Testis (tissue), 3 donors: ENCODE data around the gene TTC23L. TPM values are rescaled to one million over a fixed set of nuclear protein-coding genes. Genes with fewer than 3 reads are reported as not detected.

Source experiments
- DNase-seq: peaks from one replicate; pipeline ENCODE4 v3.0.0-alpha.2; 2019
- H3K27ac ChIP-seq, 2 donors: fragments of 200-600 bp; sonication (generic); one replicate each; pipeline ENCODE4 v1.5.1; 2019
- H3K27me3 ChIP-seq: fragments of 200-600 bp; sonication (generic); one replicate; pipeline ENCODE4 v1.5.1; 2019
- H3K36me3 ChIP-seq: fragments of 200-600 bp; sonication (generic); one replicate; pipeline ENCODE4 v1.5.1; 2017; ENCODE audit warnings: low read depth; ENCODE audit errors: missing control alignments
- H3K4me1 ChIP-seq: fragments of 200-600 bp; sonication (generic); one replicate; pipeline ENCODE4 v1.5.1; 2019
- H3K4me3 ChIP-seq, 2 donors: fragments of 200-600 bp; sonication (generic); one replicate each; pipeline ENCODE4 v1.5.1; 2017 to 2019
- H3K9me3 ChIP-seq: fragments of 200-600 bp; sonication (generic); one replicate; pipeline ENCODE4 v1.5.1; 2017
- POLR2A ChIP-seq: fragments of 450-650 bp; IDR thresholded peaks from one replicate; pipeline ENCODE4 v1.6.1; 2017; ENCODE audit warnings: antibody characterized with exemption, mild to moderate bottlenecking, moderate library complexity
- WGBS, 2 donors: methylation state at CpG; one replicate each; pipeline ENCODE4 v1.1.5; 2018; 5-methylcytosine and 5-hydroxymethylcytosine counted together
- intact Hi-C: fragments of 100-400 bp; cut with DNase I; formaldehyde crosslinking; loops from one replicate; pipeline ENCODE4 v1.15.1; 2023; ENCODE audit warnings: low total_unique reads
- polyA plus RNA-seq: library from polyadenylated mRNA; stranded (reverse); fragments of 350-450 nt; fragmentation: Illumina TruSeq; extraction: RNeasy Lipid Tissue Mini Kit (QIAGEN cat#74804); gene quantifications from one replicate; pipeline ENCODE4 v1.2.3, GENCODE V29; 2014; ENCODE audit warnings: low read depth, low replicate concordance; ENCODE audit not compliant: insufficient read depth
- total RNA-seq, 2 donors: library from RNA; depleted of rRNA; stranded (reverse); fragments of >200 nt; gene quantifications; one replicate each; pipeline ENCODE4 v1.2.3, GENCODE V29; 2016
- TF ChIP-seq, protein P1 (sequence below), 3 experiments: fragments of 450-650 bp in 2 of 3; fragments of 200-600 bp in 1 of 3; sonication (generic) in 1 of 3; IDR thresholded peaks; one replicate each; pipeline ENCODE4 v1.5.1; 2016 to 2019; ENCODE audit warnings: antibody characterized with exemption in 3 of 3, mild to moderate bottlenecking in 2 of 3, moderate library complexity in 1 of 3

The TTC23L gene
- total and polyA plus RNA-seq, 3 donors from 2014 or later = 16.9 to 60.6 (median 28.2) TPM

DNA sequence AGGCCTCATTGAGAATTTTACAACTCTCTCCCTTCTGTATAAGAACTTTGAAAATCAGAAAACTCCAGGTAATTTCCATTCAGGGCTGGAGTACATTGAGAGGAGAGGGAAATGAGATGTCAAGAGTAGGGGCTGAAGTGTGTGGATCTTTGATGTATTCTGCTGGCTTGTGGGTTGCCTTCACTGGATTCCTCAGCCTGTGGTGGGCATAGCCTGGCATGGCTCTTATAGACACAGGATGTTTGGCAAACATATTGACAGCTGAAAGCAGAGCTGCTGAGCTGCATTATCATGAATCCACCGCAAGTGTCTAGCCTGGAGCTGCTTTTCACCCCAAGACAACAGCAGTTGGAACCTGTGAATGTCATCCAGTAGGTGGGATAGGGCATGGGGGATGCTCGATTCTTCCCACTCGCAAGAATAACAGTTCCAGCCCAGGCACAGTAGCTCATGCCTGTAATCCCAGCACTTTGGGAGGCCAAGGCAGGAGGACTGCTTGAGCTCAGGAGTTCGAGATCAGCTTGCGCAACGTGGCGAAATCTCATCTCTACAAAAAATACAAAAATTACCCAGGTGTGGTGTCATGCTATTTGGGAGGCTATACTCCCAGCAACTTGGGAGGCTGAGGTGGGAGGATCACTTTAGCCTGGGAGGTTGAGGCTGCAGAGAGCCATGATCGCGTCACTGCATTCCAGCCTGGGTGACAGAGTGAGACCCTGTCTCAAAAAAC, 36.0 kb upstream of the TTC23L start:
- no peak for DNase-seq
- 70 to 96% methylated on average over 8 to 9 of the region's 9 CpGs for WGBS, 2 donors
- intact Hi-C loops = no loop called here
- no peaks in the 10 kb centered on the region for H3K9me3 ChIP-seq
- H3K4me3 ChIP-seq = no peak overlapping the region
- no peaks in the 10 kb centered on the region for H3K36me3 ChIP-seq
- H3K27ac ChIP-seq = no peak overlapping the region
- TF ChIP-seq, protein P1, sequence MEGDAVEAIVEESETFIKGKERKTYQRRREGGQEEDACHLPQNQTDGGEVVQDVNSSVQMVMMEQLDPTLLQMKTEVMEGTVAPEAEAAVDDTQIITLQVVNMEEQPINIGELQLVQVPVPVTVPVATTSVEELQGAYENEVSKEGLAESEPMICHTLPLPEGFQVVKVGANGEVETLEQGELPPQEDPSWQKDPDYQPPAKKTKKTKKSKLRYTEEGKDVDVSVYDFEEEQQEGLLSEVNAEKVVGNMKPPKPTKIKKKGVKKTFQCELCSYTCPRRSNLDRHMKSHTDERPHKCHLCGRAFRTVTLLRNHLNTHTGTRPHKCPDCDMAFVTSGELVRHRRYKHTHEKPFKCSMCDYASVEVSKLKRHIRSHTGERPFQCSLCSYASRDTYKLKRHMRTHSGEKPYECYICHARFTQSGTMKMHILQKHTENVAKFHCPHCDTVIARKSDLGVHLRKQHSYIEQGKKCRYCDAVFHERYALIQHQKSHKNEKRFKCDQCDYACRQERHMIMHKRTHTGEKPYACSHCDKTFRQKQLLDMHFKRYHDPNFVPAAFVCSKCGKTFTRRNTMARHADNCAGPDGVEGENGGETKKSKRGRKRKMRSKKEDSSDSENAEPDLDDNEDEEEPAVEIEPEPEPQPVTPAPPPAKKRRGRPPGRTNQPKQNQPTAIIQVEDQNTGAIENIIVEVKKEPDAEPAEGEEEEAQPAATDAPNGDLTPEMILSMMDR (IDR thresholded peaks at IDR 0.05) = no peak
- TF ChIP-seq POLR2A = no peak
- no peaks in the 10 kb centered on the region for H3K4me1 ChIP-seq
- no peaks in the 10 kb centered on the region for H3K27me3 ChIP-seq

DNA sequence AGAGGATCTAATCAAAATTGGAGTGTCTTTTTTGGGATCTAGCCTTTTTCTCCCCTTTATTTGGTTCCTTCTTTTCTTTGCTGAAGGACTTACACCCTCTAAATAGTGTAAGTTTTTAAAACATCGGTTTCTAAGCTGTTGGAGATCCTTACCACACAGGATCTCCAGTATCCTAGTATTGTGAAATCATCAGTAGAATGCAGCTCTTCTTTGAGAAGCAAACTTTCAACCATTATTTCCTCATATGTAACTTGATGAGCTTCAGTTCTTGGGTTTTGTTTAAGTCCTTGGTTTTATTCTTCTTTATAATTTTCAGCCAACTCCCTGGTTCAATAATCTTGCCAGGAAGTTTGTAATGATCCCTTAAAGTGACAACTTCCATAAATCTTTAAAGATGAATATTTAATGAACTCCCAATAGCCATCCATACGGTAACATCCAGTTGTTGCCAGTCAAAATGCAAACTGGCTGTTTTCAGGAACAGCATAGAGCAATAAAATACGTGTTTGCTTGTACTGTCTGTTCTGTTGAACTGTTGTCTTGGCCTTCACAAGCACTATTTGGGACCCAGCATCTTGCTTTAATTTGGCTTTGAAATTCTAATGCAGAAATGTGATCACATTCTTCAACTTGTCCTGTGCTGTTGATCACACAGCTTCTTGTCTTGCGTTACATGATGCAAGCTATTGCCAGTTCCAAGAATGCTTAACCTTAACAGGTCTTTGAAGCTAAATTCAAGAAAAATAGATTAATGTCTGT, 34.8 kb upstream of the TTC23L start:
- H3K9me3 ChIP-seq = no peaks in the 10 kb centered on the region
- intact Hi-C loops = no loop called here
- H3K27me3 ChIP-seq = no peaks in the 10 kb centered on the region
- H3K27ac ChIP-seq = no peak overlapping the region
- TF ChIP-seq, protein P1 (IDR thresholded peaks at IDR 0.05) = no peak
- no peak for TF ChIP-seq POLR2A
- 70 to 72% methylated on average over 4 of the region's 4 CpGs for WGBS, 2 donors
- no peaks in the 10 kb centered on the region for H3K4me1 ChIP-seq
- H3K36me3 ChIP-seq = no peaks in the 10 kb centered on the region
- no peak for DNase-seq
- no peak overlapping the region for H3K4me3 ChIP-seq

DNA sequence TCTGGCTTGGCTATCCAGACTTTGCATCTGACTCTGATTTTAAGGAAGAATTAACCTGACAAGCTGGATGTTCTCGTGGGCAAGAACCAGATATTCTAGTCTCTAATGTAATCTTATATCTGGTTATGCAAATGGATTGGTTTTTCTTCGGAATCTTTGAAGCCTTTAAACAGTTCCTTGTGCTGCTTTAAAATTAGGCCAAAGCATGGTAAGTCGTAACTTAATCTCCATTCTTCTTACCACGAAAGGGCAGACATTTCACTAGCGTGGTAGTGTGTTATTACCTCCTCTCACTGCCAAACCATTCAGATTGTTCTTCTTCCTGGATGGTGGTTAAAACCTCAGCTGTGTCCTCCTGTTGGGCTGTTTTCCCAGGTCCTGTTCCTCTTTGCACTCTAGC, 34.1 kb upstream of the TTC23L start:
- TF ChIP-seq, protein P1 (IDR thresholded peaks at IDR 0.05) = no peak
- no peak for TF ChIP-seq POLR2A
- no peaks in the 10 kb centered on the region for H3K4me1 ChIP-seq
- H3K36me3 ChIP-seq = no peaks in the 10 kb centered on the region
- no peak for DNase-seq
- H3K27ac ChIP-seq = no peak overlapping the region
- H3K9me3 ChIP-seq = no peaks in the 10 kb centered on the region
- WGBS, 2 donors = 77 to 81% methylated on average over 5 of the region's 5 CpGs
- no peaks in the 10 kb centered on the region for H3K27me3 ChIP-seq
- H3K4me3 ChIP-seq = no peak overlapping the region
- intact Hi-C loops = no loop called here

DNA sequence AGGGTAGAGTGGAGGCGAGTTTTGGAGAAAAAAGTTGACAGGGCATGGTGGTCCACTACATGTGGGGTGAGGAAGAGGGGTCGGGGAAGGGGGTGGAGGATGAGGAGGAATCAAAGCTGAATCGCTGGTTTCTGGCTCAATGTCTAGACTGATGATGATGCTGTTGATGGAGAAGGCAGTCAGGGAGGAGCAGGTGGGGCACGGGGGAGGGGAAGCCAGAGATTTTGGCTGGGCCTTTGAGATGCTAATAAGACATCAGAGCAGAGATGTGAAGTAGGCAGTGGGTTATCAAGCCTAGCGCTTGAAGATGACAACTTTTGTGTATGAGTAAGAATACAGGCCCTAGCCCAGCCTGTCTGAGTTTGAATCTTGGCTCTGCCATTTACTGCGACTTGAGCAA, 32.4 kb upstream of the TTC23L start:
- H3K36me3 ChIP-seq = no peaks in the 10 kb centered on the region
- DNase-seq = no peak
- no peaks in the 10 kb centered on the region for H3K27me3 ChIP-seq
- TF ChIP-seq POLR2A = no peak
- TF ChIP-seq, protein P1 (IDR thresholded peaks at IDR 0.05) = no peak
- WGBS, 2 donors = 92 to 96% methylated on average over 6 of the region's 6 CpGs
- no peak overlapping the region for H3K4me3 ChIP-seq
- H3K4me1 ChIP-seq = no peaks in the 10 kb centered on the region
- H3K27ac ChIP-seq = no peak overlapping the region
- H3K9me3 ChIP-seq = no peaks in the 10 kb centered on the region
- intact Hi-C loops = no loop called here
